CD14-positive monocyte (primary cell): ENCODE data around the gene METTL25B. TPM values are rescaled to one million over a fixed set of nuclear protein-coding genes. Genes with fewer than 3 reads are reported as not detected.

Experiments used
- DNase-seq, 3 donors: peaks; one replicate each; pipeline ENCODE4 v3.0.0-alpha.2; 2011 to 2022
- H2AFZ ChIP-seq: 2 replicates; pipeline ENCODE4 v1.6.0; 2012; ENCODE audit warnings: mild to moderate bottlenecking, low read depth, low read length, inconsistent platforms; ENCODE audit not compliant: insufficient read depth, poor library complexity, severe bottlenecking
- H3K27ac ChIP-seq, 2 donors: 1 replicate in 1 of 2; 2 replicates in 1 of 2; pipeline ENCODE4 v1.5.1; 2012 to 2013; ENCODE audit warnings: low read length in 2 of 2, control low read depth in 1 of 2, inconsistent platforms in 1 of 2, low read depth in 1 of 2, mild to moderate bottlenecking in 1 of 2
- H3K27me3 ChIP-seq, 2 donors: one replicate each; pipeline versions ENCODE4 v1.6.0 to v1.6.1; 2011 to 2013; ENCODE audit warnings: low read length in 2 of 2; ENCODE audit not compliant: control insufficient read depth in 2 of 2, insufficient read depth in 2 of 2
- H3K36me3 ChIP-seq, 2 donors: replicated peaks in 1 of 2; 1 replicate in 1 of 2; 2 replicates in 1 of 2; pipeline versions ENCODE4 v1.5.1 to v1.6.1; 2012 to 2013; ENCODE audit warnings: low read length in 2 of 2, control low read depth in 1 of 2, inconsistent platforms in 1 of 2, mild to moderate bottlenecking in 1 of 2; ENCODE audit not compliant: insufficient read depth in 2 of 2, control insufficient read depth in 1 of 2
- H3K4me1 ChIP-seq, 2 donors: 1 replicate in 1 of 2; 2 replicates in 1 of 2; pipeline versions ENCODE4 v1.5.1 to v1.6.1; 2012 to 2013; ENCODE audit warnings: low read length in 2 of 2, control low read depth in 1 of 2, inconsistent platforms in 1 of 2, mild to moderate bottlenecking in 1 of 2, moderate library complexity in 1 of 2; ENCODE audit not compliant: insufficient read depth in 2 of 2, control insufficient read depth in 1 of 2
- H3K4me2 ChIP-seq: replicated peaks from 2 replicates; pipeline ENCODE3; 2012; ENCODE audit warnings: low read length, moderate library complexity, mild to moderate bottlenecking; ENCODE audit not compliant: poor library complexity, severe bottlenecking; ENCODE audit errors: extremely low read depth
- H3K4me3 ChIP-seq, 3 experiments: fragments of 200-600 bp in 1 of 3; sonication (generic) in 1 of 3; replicated peaks in 1 of 3; 1 replicate in 2 of 3; 2 replicates in 1 of 3; pipeline ENCODE4 v1.5.1; 2011 to 2013; ENCODE audit warnings: low read length in 3 of 3, mild to moderate bottlenecking in 3 of 3, control low read depth in 2 of 3, low read depth in 2 of 3, inconsistent platforms in 1 of 3, moderate library complexity in 1 of 3
- H3K79me2 ChIP-seq: 2 replicates; pipeline ENCODE4 v1.6.0; 2012; ENCODE audit warnings: mild to moderate bottlenecking, control low read depth, inconsistent platforms, low read length, moderate library complexity; ENCODE audit not compliant: insufficient read depth
- H3K9ac ChIP-seq: 2 replicates; pipeline ENCODE4 v1.6.0; 2017; ENCODE audit warnings: low read length, mild to moderate bottlenecking; ENCODE audit not compliant: insufficient read depth, poor library complexity, severe bottlenecking
- H3K9me3 ChIP-seq, 2 donors: replicated peaks in 1 of 2; 1 replicate in 1 of 2; 2 replicates in 1 of 2; pipeline versions ENCODE4 v1.5.1 to v1.6.1; 2012 to 2013; ENCODE audit warnings: low read length in 2 of 2, control low read depth in 1 of 2; ENCODE audit not compliant: control insufficient read depth in 1 of 2, insufficient read depth in 1 of 2
- H4K20me1 ChIP-seq: 2 replicates; pipeline ENCODE4 v1.6.0; 2012; ENCODE audit warnings: mild to moderate bottlenecking, low read length, control low read depth, moderate library complexity; ENCODE audit not compliant: insufficient read depth
- H3K27ac Mint-ChIP-seq, 7 donors: one replicate each; pipeline ENCODE4 v1.8.0; 2020; ENCODE audit warnings: mild to moderate bottlenecking in 7 of 7, mixed read lengths in 7 of 7, moderate library complexity in 6 of 7, inconsistent platforms in 2 of 7
- H3K27me3 Mint-ChIP-seq, 3 donors: one replicate each; pipeline ENCODE4 v1.8.0; 2021 to 2022; ENCODE audit warnings: low read depth in 3 of 3, mild to moderate bottlenecking in 3 of 3, mixed read lengths in 3 of 3, moderate library complexity in 3 of 3, inconsistent platforms in 1 of 3
- H3K36me3 Mint-ChIP-seq, 2 donors: one replicate each; pipeline ENCODE4 v1.8.0; 2020; ENCODE audit warnings: mixed read lengths in 2 of 2, inconsistent platforms in 1 of 2, mild to moderate bottlenecking in 1 of 2
- H3K4me1 Mint-ChIP-seq: one replicate; pipeline ENCODE4 v1.8.0; 2020; ENCODE audit warnings: mild to moderate bottlenecking, mixed read lengths
- H3K4me3 Mint-ChIP-seq, 2 donors: one replicate each; pipeline ENCODE4 v1.8.0; 2020; ENCODE audit warnings: mild to moderate bottlenecking in 2 of 2, mixed read lengths in 2 of 2, moderate library complexity in 1 of 2
- H3K9me3 Mint-ChIP-seq, 7 donors: one replicate each; pipeline ENCODE4 v1.8.0; 2020 to 2022; ENCODE audit warnings: mixed read lengths in 7 of 7, mild to moderate bottlenecking in 6 of 7, moderate library complexity in 6 of 7, inconsistent platforms in 2 of 7
- WGBS: methylation state at CpG from one replicate; pipeline ENCODE4 v1.1.5; 2013; ENCODE audit warnings: missing lambda C conversion rate; ENCODE audit not compliant: insufficient coverage; 5-methylcytosine and 5-hydroxymethylcytosine counted together
- intact Hi-C, 2 donors: fragments of 100-400 bp; cut with micrococcal nuclease; formaldehyde crosslinking; loops; one replicate each; pipeline versions ENCODE4 v1.15.0 to v1.15.1; 2023
- polyA plus RNA-seq, 3 donors: library from polyadenylated mRNA; depleted of rRNA in 1 of 3; unstranded in 2 of 3; stranded (reverse) in 1 of 3; fragments of 300-500 nt in 2 of 3; fragments of >200 nt in 1 of 3; fragmentation: Illumina TruSeq in 2 of 3; gene quantifications; 1 replicate in 2 of 3; 2 replicates in 1 of 3; pipeline ENCODE4 v1.2.3, GENCODE V29; 2012 to 2021
- TF ChIP-seq, protein P1 (sequence below): fragments of 200-600 bp; IDR thresholded peaks from one replicate; pipeline ENCODE4 v1.8.0; 2022; ENCODE audit warnings: antibody characterized with exemption, mild to moderate bottlenecking

The METTL25B gene
- polyA plus RNA-seq, 3 donors = 4.6 to 49.3 (median 4.8) TPM

DNA sequence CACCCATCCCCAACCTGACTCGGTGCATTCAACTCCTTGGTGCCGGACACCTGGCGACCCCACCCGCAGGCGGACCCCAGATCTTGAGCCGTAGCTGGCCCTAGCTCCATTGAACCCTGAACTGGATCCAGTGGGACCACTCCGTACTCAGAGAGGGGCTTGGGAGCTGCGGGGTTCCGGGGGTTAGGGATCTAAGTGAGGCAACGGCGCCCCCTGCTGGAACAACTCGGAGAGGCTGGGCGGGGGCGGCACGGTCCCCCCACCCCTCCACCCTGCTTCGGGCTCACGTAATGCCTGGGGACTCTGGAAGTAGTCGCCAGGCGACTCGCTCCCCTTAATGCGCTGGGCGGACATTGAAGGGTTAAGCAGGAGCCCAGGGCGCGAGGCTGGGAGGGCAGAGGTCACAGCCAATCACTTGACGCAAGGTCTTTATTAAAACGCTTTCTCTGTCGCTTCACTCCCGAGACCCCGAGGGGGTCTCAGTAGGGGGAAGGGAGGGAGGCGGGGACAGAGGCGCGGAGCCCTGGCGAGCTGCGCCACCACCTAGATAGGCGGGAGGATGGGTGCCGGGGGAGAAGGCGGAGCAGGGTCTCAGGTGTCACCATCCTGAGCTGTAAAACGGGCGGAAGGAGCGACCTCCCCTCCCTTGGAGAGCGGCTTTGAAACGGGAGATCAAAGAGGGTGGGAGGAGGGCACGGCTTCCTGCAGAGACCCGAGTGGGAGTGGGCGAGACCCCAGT lies 22.2 kb upstream of the METTL25B start:
- Histone ChIP-seq H3K4me1 (peaks cover 20 to 22% of the 10 kb centered on the region in 2 donors), H4K20me1 (no peaks in the 10 kb centered on the region), H3K27ac (no peak overlapping the region), H3K4me3 (peak overlapping the region in 1 of 3 experiments; percentile 45), H3K36me3 (no peaks in the 10 kb centered on the region), H3K9ac (no peak overlapping the region), H3K79me2 (no peaks in the 10 kb centered on the region), H3K9me3 (peaks cover 0 to 15% of the 10 kb centered on the region in 2 donors), H2AFZ (no peak overlapping the region), H3K27me3 (peaks cover 44 to 68% of the 10 kb centered on the region in 2 donors), H3K4me2 (peak overlapping the region; percentile 62)
- peak in 1 of 3 donors; percentile 47 for DNase-seq
- Mint-ChIP-seq H3K9me3 (peaks cover 0 to 25% (median 10%) of the 10 kb centered on the region in 7 donors), H3K4me3 (peak overlapping the region; percentile 57 to 83), H3K36me3 (peaks cover 0 to 11% of the 10 kb centered on the region in 2 donors), H3K27me3 (peaks cover 71 to 85% (median 77%) of the 10 kb centered on the region in 3 donors), H3K4me1 (peaks cover 28% of the 10 kb centered on the region), H3K27ac (no peak overlapping the region)
- TF ChIP-seq, protein P1, sequence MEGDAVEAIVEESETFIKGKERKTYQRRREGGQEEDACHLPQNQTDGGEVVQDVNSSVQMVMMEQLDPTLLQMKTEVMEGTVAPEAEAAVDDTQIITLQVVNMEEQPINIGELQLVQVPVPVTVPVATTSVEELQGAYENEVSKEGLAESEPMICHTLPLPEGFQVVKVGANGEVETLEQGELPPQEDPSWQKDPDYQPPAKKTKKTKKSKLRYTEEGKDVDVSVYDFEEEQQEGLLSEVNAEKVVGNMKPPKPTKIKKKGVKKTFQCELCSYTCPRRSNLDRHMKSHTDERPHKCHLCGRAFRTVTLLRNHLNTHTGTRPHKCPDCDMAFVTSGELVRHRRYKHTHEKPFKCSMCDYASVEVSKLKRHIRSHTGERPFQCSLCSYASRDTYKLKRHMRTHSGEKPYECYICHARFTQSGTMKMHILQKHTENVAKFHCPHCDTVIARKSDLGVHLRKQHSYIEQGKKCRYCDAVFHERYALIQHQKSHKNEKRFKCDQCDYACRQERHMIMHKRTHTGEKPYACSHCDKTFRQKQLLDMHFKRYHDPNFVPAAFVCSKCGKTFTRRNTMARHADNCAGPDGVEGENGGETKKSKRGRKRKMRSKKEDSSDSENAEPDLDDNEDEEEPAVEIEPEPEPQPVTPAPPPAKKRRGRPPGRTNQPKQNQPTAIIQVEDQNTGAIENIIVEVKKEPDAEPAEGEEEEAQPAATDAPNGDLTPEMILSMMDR = peak; percentile 77
- intact Hi-C loops = no loop called here
- 0% methylated on average over 34 of the region's 45 CpGs for WGBS

DNA sequence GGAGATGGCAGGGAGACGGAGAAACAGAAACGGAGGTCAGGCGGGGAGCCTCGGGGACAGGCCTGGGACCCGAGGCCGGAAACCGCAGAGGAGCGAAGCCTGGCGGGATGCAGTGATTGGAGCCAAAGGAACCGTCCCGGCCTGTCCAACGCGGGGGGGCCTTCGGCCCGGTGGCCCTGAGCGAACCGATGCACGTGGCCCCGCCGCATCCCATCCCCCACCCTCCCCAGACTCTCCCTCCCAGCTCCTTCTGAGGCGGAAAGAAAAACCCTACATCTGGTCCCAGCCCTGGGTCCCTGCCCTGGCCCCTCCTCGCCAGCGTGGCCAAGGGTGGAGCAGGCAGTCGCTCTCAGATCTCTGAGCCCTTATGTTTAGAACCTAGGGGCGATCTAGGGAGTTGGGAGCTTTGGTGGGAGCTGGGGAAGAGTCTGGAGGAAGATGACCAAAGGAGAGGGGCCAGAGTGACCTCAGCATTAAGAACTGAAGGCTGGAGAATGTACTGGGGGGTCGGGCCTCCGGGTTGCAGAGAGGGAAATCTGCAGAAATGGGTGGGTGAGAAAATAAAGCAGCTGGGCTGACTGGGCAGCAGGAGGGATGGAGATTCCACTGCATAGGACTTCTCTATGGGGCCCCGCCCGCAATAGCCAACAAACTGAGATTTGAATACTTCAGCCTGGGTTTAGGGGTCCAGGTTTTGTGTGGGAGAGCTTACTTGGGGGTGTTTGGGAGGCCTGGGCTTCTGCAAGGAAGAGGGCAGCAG lies 21.4 kb upstream of the METTL25B start:
- H3K9ac ChIP-seq = no peak overlapping the region
- H4K20me1 ChIP-seq = no peaks in the 10 kb centered on the region
- Mint-ChIP-seq H3K27ac (no peak overlapping the region), H3K4me3 (peak overlapping the region; percentile 57 to 83), H3K4me1 (peaks cover 28% of the 10 kb centered on the region), H3K36me3 (peaks cover 0 to 11% of the 10 kb centered on the region in 2 donors), H3K27me3 (peaks cover 63 to 78% (median 71%) of the 10 kb centered on the region in 3 donors), H3K9me3 (peaks cover 0 to 25% (median 10%) of the 10 kb centered on the region in 7 donors)
- H3K9me3 ChIP-seq = peaks cover 0 to 15% of the 10 kb centered on the region in 2 donors
- TF ChIP-seq, protein P1 = no peak
- no peak overlapping the region for H3K27ac ChIP-seq
- H2AFZ ChIP-seq = no peak overlapping the region
- 9% methylated on average over 22 of the region's 29 CpGs for WGBS
- DNase-seq = no peak
- H3K79me2 ChIP-seq = no peaks in the 10 kb centered on the region
- no peaks in the 10 kb centered on the region for H3K36me3 ChIP-seq
- H3K4me3 ChIP-seq = peak overlapping the region in 1 of 3 experiments; percentile 45
- peaks cover 44 to 60% of the 10 kb centered on the region in 2 donors for H3K27me3 ChIP-seq
- H3K4me1 ChIP-seq = peaks cover 20 to 22% of the 10 kb centered on the region in 2 donors
- peak overlapping the region; percentile 62 for H3K4me2 ChIP-seq
- intact Hi-C loops = no loop called here
